ENCODE measurements around the gene PPP2R3C.
"Not testable (repeated sequence)": the region's sequence is repeated elsewhere in the genome, so short reads cannot be mapped to it uniquely, and the experiment has no call there.

The PPP2R3C gene

DNA sequence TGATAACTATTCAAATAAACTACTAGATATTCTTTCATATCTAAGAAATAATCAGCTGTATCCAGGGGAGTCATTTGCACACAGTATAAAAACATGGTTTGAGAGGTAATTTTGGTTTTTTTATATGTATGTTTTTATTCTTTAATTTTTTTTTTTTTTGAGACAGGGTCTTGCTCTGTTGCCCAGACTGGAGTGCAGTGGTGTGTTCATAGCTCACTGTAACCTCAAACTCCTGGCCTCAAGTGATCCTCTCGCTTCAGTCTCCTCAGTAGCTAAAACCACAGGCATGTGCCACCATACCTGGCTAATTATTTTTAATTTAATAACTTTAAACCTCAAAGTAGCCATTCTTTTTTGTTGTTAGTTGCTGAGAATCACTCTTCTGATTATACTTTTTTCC lies 2.3 kb upstream of the PPP2R3C start:
- DNase-seq (ENCODE audit: low read depth, low spot score) = no peak

DNA sequence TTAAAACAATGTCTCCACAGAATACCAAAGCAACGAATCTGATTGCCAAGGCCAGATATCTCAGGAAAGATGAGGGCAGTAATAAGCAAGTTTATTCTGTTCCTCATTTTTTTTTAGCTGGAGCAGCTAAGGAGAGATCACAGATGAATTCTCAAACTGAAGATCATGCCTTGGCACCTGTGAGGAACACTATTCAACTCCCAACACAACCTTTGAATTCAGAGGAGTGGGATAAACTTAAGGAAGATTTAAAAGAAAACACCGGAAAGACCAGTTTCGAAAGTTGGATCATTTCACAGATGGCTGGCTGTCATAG lies 1.6 kb upstream of the PPP2R3C start:
- no peak for DNase-seq (ENCODE audit: low read depth, low spot score)

DNA sequence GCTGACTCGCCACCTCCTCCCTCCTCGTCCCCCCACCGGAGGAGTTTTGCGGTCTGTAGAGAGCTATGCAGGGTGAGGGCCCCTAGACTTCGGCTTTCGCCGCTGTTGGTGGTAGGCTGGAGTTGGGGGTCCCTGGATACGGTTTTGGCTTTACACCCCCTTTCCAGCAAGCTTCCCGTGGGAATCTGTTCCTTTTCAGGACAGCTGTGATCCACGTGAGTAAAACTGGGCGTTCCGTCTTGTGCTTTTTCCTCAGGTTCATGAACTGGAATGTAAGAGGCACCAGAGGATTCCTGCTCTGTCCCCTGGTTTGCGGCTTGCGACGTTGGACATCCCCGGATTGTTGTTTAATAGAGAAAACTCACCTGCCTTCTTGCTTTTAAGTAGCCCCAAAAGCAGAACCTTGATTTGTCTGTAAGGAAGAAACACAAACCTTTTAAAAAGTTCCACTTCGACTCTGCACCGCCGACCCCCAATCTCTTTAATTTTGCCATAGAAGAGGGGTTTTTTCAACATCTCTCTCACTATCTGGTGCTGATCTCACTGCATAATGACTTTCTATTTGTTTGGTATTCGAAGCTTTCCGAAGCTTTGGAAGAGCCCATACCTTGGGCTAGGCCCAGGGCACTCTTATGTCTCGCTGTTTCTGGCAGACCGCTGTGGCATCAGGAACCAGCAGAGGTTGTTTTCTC lies 1.1 kb upstream of the PPP2R3C start:
- no peak for DNase-seq (ENCODE audit: low read depth, low spot score)

DNA sequence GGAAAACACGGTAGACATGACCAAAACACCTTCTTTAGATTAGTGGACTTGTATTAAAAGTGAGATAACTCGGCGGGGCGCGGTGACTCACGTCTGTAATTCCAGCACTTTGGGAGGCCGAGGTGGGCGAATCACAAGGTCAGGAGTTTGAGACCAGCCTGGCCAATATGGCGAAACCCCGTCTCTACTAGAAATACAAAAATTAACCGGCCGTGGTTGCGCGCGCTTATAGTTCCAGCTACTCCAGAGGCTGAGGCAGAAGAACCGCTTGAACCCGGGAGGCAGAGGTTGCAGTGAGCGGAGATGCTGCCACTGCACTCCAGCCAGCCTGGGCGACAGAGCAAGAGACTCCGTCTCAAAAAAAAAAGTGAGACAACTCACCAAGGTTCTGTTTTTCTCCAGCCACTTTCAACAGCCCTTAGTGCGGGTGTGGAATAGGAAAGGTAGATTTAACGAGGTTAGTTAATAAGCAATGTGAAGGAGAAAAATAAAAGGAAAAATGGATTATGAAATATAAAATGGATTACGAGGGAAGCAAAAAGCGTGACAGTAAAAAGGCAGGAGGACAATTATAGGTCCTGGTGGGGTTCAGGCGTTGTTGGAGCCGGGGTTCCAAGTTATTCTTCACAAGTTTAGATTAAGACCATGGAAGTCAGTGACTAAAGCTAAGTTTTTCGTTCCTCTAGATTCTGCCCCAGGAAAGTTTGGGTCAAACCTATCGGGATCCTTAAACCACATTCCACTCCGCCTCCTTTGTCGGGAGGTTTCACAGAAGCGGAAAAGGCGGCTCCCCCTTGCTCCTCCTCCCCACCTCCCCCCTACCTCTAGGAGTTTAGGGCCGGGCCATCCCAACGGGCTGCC lies 534 bp downstream of the PPP2R3C start:
- DNase-seq (ENCODE audit: low read depth, low spot score) = no peak

DNA sequence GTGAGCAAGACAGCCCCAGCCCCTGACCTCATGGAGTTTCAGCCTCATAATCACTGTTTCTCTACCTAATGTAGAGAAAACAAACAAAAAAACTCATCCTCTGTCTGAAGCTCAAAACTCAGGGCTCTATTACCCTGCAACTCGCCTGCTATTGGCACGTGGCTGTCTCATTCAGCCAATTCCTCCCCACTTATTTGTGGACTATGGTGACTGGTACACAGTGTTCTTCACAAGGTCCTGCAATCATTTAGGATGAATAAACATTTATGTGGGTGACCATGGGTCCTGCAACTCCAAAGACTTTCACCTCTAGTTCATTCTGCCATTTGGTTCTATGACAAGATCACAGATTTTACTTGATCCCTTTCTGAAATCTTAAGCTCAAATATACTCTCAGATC lies 4.7 kb downstream of the PPP2R3C start:
- no peak for DNase-seq (ENCODE audit: low read depth, low spot score)

DNA sequence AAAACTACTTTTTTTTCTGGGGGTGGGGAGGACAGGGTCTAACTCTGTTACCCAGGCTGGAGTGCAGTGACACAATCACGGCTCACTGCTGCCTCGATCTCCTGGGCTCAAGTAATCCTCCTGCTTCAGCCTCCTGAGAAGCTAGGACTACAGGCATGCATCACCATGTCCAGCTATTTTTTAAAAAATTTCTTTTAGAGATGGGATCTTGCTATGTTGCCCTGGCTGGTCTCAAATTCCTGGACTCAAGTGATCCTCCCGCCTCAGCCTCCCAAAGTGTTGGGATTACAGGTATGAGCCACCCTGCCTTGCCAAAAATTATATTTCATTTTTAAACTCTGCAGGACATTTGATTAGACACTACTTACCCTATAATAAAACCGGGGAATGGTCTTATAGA lies 5.5 kb downstream of the PPP2R3C start:
- DNase-seq (ENCODE audit: low read depth, low spot score) = no peak

DNA sequence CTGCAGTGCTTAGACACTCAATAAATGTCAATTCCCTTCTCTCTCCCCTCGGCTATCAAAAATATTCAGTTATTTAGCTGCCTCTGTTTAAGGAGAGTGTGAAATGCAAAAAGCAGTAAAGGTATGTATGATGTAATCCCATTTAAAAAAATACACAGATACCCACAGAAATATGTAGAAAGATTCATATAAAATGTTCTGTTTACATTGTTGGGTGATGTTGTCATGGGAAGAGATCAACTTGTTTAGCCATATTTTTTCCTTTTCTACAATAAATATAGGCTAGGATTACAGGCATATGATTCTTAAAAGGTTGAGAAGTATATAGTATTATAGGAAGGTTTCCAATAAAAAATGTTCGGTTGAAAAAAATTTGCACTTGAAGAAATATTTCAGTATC lies 7.8 kb downstream of the PPP2R3C start:
- DNase-seq (ENCODE audit: low read depth, low spot score) = no peak

DNA sequence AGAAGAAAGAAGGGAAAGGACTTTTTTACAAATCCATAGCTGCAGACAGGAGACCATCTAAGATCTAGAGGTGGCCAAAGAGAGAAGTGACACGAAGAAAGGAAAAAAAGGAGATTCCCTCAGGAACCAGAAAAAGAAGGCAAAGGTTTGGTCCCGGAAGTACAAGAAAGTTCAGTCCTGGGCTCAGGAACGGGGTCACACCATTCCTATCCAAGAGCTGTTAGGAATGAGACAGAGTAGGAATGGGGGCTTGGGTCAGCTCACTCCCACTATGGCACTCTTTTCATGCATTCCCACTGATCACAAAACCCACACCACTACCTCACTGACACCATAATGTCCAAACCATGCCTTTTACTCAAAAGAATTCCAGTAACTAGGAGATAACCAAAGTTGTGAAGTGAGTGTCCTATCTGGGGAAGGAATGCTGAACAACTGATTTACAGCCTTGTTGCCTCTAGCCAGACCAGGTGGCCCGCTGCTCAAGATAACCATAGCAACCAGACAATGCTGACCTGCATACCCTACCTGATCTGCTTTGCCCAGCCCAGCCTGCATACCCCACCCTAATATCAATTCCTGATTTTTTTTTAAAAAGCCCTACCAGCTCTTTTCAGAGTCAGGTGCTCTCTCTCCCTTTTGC lies 8.4 kb downstream of the PPP2R3C start:
- no peak for DNase-seq (ENCODE audit: low read depth, low spot score)

DNA sequence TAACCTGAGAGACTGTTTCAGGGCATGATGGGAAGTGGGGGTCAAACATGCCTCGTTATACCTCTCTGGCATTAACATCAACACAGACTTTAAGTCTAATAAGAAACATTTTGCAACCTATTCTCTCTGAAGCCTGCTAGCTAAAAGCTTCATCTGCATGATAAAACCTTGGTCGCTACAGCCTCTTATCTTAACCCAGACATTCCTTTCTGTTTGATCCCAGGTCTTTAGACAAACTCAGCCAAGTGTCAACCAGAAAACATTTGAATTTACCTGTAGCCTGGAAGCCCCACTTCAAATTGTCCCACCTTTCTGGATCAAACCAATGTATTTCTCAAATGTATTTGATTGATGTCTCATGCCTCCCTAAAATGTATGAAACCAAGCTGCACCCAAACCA lies 9.1 kb downstream of the PPP2R3C start:
- DNase-seq (ENCODE audit: low read depth, low spot score) = no peak

DNA sequence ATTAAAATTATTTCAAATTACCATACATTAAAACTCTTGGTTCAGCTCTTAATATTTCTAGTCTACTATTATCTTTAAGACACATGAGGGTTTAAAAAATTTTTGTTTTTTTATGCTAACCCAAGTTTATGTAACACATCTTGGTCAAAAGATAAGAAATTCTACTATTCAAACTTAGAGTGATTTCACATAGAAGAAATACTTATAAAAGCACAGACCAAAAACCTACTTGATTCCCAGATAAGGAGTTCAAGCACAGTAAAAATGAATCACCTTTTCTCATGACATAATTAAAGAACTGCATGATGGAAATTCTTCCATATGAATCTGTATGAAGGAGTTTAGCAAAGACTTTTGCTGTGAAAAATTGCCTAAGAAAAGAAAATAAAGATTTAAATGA lies 13.9 kb downstream of the PPP2R3C start:
- no peak for DNase-seq (ENCODE audit: low read depth, low spot score)

DNA sequence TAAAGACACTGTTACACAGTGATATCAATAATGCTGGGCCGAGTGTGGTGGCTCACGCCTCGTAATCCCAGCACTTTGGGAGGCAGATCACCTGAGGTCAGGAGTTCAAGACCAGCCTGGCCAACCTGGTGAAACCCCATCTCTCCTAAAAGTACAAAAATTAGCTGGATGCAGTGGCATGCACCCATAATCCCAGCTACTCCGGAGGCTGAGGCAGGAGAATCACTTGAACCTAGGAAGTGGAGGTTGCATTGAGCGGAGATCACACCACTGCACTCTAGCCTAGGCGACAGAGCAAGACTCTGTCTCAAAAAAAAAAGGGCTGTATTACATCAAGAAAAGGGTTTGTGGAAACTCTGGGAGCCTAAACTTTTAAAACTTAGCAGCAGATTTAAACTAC lies 27.1 kb downstream of the PPP2R3C start:
- not testable (repeated sequence) for DNase-seq (ENCODE audit: low read depth, low spot score)

DNA sequence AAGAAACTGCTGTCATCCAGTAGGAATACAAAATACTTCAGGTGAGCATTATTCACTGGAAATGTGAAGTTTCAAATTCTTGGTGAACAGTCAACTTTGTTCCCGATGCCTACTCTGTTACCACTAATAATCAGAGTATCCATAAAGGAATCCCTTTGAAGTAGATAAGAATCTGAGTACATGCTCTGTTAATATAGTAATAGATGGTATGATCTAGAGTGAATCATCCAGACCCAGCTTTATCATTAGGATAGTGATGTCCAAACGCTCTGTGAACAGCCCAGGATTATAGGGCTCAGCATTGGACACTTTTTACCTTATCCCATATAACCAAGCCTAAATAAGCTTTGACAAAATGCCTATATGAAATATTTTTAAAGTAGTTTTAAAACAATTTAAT lies 33.3 kb downstream of the PPP2R3C start:
- no peak for DNase-seq (ENCODE audit: low read depth, low spot score)

DNA sequence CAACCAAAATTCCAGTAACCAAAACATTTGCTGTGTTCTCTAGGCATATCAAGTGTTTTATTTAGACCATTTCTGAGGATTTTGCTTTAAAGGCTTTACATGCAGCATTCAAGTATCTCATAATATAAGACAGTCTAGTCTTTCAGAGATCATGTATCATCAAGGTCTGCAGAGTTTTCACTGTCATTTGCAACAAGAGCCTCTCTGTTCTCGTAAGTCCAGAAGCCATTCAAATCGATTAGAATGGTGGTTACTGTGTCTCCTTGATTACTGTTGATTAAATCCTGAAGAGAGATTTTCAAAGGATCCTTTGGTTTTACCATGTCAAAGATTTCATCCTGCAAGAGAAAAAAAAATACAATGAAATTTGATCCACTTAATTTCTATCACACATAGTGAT lies 36.3 kb downstream of the PPP2R3C start:
- DNase-seq (ENCODE audit: low read depth, low spot score) = no peak

DNA sequence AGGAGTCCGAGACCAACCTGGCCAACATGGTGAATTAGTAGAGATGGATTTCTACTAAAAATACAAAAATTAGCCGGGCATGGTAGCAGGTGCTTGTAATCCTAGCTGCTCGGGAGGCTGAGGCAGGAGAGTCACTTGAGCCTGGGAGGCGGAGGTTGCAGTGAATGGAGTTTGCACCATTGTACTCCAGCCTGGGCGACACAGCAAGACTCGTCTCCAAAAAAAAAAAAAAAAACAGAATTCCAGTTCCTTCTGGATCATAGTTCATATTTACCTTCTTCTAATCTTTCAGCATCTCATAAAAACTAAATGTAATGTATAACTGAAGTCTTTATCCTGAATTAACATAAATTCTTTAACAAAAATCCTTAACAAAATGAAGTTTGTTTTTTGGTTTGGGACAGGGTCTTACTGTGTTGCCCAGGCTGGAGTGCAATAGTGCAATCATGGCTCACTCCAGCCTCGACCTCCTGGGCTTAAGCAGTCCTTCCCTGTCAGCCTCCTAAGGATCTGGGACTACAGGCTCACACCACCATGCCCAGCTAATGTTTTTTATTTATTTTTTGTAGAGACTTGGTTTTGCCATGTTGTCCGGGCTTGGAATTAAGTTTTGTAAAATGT lies 38.1 kb downstream of the PPP2R3C start:
- no peak for DNase-seq (ENCODE audit: low read depth, low spot score)

DNA sequence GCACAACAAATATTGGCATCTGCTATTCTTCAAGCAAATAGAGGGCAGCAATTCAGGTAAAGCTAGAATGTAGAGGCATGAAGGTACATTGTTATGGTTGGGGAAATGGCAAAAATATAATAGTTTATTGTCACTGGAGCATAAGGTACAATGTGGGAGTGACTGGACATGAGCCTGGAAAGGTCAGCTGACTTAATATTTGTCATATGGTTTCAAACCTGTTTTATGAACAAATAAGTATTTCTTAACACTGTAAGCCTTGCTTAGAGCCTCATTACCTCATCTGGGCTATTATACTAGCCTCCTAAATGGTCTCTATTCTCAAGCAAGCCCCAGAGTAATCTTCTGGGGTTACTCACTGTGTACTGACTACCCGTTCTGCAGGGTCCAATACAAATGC lies 42.0 kb downstream of the PPP2R3C start:
- DNase-seq (ENCODE audit: low read depth, low spot score) = no peak

DNA sequence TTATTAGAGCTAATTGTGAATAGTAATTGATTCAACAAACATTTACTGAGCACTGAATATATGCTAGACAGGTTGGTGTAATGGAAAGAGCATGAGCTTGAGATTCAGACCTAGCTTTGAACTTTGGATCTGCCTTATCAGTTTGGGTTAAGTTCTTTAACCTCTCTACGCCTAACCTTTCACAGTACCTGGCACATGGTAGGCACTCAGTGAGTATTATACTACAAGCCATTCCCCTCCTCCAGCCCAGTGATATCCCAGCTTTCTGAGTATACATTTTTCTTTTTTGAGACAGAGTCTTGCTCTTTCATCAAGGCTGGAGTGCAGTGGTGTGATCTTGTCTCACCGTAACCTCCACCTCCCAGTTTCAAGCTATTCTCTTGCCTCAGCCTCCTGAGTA lies 43.7 kb downstream of the PPP2R3C start:
- no peak for DNase-seq (ENCODE audit: low read depth, low spot score)

DNA sequence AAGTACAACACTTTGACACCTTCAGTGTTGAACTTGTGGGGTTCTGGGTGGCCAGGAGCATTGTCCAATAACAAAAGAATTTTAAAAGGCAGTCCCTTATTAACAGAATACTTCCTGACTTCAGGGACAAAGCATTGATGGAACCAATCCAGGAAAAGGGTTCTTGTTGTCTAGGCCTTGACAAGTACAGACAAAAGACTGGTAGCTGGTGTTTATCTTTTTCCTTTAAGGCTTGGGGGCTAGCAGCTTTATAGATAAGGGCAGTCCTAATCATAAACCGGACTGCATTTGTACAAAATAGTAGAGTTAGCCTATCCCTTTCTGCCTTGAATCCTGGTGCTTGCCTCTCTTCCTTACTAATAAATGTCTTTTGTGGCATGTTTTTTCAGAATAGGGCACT lies 48.3 kb downstream of the PPP2R3C start:
- DNase-seq (ENCODE audit: low read depth, low spot score) = no peak

DNA sequence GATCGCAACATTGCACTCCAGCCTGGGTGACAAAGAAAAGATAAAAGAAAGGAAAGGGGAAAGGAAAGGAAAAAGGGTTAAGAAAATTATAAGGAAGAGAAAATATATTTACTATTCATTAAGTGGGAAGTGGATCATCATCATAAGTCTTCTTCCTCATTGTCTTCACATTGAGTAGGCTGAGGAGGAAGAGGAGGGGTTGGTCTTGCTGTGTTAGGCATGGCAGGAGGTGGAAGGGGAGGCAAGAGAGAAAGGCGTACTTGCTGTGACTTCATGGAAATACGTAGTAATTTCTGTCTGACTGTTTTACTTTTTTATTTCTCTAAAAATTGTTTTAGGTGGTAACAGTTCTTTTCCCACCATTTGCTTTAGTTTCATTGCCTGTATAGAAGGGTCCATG lies 49.6 kb downstream of the PPP2R3C start:
- no peak for DNase-seq (ENCODE audit: low read depth, low spot score)

DNA sequence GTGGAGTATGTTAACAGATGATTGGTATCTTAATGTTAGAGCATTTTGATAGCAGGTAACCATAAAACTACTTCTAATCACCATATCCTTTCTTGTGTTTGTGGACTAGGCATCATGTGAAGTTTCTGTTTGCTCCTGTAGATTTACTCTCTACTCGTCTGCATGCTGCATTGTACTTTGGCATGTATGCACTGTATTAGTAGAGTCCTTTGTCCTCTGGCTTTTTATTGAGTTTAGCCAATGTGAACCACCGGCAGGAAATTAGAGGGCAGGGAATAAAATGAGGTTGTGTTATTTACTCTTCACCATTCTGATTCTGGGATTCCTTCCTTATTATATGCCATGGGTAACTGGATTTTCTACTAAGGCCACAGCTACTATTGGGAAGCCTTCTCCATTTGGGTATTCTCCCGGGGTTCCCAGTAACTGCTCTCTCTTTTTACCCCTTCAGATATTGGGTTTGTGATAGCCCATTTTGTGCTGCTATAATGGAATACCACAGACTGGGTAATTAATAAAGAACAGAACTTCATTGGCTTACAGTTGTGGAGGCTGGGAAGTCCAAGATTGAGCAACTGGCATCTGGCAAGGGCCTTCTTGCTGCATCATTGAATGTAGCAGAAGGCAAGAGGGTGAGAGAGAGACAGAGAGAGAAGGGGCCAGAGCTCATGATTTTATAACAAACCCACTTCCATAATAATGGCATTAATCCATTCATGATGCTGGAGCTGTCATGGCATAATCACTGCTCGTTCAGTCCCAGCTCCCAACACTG lies 53.4 kb downstream of the PPP2R3C start:
- no peak for DNase-seq (ENCODE audit: low read depth, low spot score)

DNA sequence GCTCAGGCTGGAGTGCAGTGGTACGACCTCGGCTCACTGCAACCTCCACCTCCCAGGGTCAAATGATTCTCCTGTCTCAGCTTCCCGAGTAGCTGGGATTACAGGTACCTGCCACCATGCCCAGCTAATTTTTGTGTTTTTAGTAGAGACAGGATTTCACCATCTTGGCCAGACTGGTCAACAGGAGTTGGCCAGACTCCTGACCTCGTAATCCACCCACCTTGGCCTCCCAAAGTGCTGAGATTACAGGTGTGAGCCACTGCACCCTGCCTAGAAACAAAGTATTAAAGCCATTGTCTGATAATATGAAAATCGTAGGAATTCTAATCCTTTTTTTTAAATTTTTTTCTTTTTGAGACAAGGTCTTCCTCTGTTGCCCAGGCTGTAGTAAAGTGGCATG lies 56.1 kb downstream of the PPP2R3C start:
- DNase-seq (ENCODE audit: low read depth, low spot score) = not testable (repeated sequence)

DNA sequence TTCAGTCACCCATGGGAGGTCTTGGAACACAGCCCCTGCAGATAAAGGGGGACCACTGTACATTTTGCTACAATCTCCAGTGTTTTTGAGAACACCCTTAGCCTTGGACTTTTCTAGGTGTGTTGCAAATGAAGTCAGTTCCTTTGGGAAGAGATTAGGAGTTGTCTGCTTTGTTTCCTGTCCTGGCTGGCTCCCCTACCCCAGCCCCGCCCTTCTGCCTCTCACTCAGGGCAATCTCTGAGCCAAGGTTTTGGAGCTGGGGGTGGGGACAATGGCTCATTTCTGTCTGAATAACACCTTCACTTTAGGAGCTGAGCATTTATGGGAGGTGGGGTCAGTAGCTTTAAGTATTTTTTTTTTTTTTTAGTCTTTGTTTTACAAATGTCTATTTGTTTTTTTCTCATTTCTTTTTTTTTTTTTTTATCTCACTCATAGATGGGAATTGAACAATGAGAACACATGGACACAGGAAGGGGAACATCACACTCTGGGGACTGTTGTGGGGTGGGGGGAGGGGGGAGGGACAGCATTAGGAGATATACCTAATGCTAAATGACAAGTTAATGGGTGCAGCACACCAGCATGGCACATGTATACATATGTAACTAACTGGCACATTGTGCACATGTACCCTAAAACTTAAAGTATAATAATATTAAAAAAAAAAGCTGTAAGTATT lies 60.5 kb downstream of the PPP2R3C start:
- not testable (repeated sequence) for DNase-seq (ENCODE audit: low read depth, low spot score)

Data from activated naive CD8-positive, alpha-beta T cell treated with anti-CD3 and anti-CD28 coated beads, Interleukin-2, amount 50 U/mL, for 16 hours (primary cell).